Stromal cell of bone marrow (primary cell): Measurements from ENCODE around the gene TMC1.

Experiments used
- DNase-seq: peaks from one replicate; pipeline ENCODE4 v3.0.0-alpha.2; 2012; ENCODE audit warnings: low read depth

The TMC1 gene

DNA sequence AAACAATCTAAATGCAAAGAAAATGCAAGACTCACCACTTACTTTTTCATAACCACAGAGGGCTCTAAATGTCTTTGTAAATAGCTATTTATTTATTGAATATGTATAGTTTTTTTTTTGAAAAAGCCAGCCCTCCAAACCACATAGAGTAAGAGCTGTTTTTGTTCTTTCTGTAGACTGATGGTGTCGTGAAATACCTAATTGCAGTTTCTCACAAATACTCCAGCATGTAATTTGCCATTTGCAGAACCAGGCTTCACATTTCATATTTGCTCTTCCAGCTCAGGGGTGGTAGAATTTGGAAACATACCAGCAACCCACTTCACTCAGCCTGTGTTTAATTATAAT lies 159.8 kb downstream of the TMC1 start:
- DNase-seq: no peak

DNA sequence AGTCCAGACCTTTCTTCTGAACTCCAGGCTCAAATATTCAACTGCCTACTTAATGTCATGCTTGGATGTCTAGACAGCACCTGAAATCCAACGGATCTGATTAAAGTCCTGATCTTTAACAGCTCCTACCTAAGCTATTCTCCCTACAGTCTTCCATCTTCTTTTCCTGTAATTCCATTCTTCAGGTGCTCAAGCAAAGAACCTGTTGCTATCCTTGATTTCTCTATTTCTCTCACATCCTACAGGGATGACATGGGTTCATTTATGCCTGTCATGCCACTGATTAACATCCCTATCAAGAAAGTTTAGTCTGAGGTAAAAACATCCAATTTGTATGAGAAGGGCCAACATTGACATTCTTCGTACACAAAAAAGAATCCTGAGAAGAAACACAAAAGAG lies 163.2 kb downstream of the TMC1 start:
- no peak for DNase-seq

DNA sequence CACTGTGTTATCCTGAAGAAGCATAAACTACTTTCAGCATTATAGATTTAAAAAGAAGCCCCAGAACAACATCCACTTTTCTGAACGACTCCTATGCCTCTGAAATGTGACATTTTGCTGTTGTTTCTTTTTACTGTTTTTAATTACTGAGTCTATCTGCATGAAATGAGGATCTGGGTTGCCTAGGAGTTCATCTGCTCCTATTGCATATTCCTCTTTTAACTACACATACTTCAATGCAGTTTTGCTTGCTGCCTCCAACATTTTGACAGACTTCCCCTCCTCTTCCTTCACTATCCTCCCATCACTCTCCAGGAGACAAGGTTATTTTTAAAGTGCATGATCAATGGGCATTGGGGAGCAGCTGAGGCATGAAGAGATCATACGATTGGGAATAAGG lies 164.5 kb downstream of the TMC1 start:
- DNase-seq: no peak

DNA sequence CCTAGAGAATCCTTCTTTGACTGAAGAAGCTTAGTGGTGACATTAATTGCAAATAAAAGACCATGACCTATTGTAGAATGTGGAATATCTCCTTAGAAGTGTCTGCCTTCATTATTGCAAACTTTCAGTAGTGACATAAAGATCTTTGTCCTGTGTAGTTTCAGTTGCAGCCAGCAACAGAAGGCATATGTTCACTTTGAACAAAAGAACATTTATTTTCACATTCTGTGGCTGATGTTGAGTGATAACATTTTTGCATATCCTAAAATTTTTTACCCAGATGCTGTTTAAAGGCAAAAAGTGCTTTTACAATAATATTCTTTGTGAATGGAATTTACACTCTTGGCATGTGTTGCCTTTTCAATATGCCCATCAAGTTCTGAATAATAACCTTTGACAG lies 165.9 kb downstream of the TMC1 start:
- no peak for DNase-seq

DNA sequence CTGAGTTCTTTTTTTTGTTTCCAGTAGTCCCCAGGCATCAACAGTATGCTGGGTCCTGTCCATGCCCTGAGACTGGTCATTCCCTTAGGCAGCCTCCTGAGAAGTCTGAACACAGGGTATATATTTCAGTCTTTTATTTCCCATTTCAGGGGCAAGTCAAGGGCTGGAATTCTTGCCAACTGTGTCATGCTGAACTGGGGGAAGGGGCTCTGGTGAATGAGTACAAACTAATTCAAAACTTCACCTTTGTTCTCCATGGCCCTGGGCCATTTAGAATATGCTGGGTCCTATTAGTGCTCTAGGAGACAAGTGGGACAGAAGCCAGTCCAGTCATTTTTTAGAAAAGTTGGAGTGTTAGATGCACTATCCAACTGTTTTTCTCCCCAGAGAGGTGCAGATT lies 170.3 kb downstream of the TMC1 start:
- no peak for DNase-seq

DNA sequence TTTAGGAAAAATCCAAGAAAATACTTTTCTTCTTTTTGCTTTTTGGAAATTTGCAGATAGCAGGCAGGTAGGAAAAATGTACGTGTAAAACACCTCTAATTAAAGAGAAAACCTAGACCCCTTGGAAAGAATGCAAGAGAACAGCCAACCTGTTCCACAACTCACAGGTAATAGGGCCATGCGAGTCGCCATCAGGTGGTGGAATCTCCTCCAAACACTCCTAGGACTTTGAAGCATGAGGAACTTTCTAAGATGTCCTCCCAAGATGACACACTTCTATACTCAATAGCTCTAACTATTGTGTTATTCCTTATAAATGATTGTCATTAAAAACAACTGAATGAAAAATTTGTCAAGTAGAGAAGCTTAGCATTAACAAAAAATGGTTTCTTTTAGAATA lies 174.0 kb downstream of the TMC1 start:
- DNase-seq: no peak

DNA sequence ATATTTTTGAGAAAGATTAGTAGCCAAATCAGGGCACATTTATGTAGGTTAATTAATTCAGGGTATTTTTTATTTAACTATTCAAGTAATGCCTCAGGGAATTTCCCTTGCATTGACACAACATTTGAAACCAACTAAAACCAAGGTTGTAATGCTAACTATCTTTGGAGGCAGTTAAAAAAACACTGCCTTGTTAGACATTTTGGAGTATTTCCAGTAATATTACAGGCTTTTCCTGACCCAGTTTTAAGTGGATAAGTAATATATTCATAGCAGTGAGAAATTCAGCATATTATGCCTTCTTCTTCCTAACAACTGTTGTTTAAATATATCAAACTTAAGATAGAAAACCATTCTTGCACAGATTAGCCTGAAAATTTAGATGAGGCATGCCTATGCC lies 175.1 kb downstream of the TMC1 start:
- no peak for DNase-seq

DNA sequence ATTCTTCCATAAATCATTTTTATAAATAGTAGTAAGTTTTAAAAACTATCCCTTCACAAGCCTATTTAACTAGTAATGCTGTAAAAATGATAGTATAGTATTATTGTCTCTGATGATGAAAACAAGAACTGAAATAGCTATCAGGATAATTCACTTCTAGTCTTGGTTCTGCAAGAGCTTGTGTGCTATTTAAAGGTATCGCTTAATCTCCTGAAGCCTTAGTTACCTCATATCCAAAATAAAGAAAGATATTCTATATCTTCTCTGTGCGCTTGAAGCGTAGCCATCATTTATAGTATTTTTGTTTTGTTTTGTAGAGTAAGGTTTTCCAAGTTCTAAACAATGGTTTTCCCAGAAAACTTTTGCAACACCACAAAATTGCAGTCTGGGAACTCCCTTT lies 180.1 kb downstream of the TMC1 start:
- no peak for DNase-seq

DNA sequence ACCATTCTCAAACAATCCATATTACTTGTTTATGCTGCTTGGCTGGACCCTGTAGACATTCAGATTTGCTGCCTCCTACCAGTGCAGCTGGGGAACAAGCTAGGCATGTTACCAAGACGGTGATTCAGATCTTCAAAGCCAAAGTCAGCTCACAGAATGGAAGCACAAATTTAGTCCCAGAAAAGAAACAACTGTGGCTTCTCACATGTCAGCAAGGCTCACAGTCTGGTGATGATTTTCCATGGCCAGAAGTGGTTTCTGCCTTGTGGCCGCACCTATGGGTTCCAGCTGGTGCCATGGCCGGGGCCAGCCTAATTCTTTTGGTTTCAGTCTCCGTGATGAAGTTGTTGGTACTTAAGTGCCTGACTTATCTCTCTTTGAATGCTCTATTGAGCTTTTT lies 182.2 kb downstream of the TMC1 start:
- peak; percentile 69 for DNase-seq

DNA sequence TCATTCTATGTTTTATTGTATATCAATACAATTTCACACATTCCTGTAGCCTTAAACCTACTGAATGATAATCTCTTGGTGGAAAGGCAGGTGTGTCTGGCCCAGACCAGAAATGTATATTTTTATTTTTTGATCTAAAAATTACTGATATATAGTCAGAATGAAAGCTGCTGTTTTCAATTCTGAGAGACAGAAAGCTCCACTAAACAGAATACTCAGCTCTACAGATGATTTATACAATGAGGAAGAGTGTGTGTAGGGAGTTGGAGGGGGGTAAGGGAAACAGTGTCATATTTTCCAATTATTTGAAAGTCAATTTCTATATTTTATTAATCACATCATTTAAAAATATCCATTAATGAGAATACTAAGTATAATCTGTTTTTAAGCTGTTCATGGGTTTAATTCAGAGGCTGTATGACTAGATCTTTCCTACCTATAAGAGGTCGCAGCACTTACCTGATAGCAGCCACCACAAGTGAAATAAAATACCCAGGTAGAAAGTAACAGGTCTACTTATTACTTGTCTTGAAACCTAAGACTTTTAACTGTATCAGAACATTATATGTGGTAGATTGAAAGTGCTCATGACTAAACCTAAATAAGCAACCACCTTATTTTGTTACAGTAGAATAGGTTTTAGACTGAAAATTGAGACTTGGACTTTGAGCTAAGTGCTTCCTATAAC lies 183.4 kb downstream of the TMC1 start:
- DNase-seq: no peak

DNA sequence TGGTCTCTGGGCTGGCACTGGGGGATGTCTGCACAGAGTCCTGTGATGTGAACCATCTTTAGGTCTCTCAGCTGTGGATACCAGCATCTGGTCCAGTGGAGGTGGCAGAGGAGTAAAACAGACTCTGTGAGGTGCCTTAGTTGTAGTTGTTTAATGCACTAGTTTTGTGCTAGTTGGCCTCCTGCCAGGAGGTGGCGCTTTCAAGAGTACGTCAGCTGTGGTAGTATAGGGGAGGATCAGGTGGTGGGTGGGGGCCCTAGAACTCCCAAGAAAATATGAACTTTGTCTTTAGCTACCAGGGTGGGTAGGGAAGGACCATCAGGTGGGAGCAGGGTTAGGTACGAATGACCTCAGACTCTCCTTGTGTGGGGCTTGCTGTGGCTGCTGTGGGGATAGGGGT lies 197.1 kb downstream of the TMC1 start:
- DNase-seq: no peak

DNA sequence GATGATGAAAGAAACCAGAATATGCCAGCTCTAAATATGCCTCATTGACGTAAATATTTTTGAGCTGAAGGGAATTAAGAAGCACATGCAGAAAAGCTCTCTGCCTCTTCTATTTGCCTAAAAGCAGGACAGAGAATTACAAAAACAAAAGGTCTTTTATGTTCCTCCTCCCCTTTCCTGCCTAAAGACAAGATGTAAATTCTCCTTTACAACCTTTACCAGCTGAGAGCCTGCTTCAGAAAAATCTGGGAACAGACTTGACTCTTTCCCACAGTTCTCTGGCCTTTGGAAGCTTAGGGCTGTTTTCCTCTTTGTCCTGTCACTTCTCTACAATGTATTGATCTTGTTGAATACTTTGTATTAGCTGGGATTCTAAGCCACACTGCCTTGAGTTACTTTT lies 199.7 kb downstream of the TMC1 start:
- no peak for DNase-seq

DNA sequence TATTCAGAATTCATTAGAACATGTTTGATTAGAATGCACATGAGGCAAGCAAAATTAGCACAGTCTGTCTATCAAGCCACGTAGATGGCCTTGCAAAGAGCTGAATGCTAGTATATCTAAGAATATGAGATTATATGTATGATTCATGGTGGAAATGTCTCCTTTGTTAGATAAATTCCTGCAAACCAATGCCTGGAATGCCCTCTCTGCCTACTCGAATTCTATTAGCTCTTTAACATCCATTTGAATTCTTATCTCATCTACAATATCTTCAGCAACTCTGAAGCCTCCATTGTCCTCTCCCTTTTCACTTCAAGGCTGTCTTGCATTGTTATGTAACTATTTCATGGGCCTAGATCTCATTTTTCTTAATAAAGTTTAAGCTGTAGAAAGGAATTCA lies 205.5 kb downstream of the TMC1 start:
- no peak for DNase-seq

DNA sequence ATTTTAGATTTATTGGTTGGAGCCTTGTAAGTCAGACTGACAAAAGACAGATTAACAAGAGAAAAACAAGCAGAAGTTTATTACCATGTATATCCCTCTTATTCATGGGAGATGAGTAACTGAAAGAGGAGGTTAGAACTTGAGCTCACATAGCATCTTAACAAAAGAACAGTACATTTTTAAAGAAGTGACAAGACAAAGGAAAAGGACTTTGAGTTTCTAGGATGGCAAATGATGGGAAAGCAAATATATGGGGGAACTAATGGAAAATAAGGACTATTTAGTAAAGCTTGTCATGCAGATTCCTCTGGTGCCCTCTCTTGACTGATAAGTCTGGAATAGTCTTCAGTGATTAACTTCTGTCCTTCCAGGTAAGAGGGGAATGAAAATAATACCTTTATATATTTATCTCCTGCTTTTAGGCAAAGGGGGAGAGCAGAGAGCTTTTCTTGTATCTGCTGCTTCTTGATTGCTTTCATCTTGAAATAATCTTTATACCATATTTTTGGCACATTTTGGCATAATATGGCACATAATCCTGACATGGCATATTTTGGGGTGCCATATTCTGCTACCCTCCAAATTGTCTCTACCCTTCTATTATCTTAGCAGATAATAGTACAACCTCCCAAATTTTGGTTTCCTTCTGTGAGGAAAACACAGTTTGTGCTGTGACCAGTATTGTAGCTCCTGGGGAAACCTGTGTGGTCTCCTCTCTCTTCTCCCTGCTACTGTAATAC lies 206.8 kb downstream of the TMC1 start:
- no peak for DNase-seq

DNA sequence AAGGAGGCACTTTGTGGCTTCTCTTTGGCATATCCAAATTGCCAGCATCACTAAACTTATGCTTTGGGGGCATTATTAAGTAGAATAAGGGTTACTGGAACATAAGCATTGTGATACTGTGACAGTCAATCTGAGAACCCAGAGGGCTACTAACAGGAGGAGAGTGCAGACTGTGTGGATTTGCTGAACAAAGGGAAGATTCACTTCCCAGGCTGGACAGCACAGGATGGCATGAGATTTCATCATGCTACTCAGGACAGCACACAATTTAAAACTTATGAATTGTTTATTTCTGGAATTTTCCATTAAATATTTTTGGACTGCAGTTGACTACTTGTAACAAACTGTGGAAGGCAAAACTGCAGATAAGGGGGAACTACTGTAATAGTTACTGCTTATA lies 212.5 kb downstream of the TMC1 start:
- DNase-seq: no peak

DNA sequence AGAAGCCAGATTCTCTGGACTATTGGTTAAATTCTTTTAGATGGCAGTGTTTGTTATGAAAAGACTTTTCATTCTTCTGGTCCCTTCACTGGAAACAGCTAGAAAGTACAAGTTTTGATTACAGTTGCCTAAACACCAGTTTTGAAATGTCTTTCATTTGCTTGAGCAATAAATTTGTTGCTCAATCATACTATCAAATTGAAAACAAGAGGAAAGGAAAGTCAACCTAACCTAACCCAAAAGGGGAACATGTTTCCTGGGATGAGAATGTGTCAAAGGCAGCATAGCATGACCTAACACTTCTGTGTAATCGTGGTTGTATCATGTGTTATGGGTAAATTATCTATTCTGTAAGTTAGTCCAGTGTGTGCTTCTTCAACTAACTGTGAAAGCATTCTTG lies 213.2 kb downstream of the TMC1 start:
- DNase-seq: peak; percentile 10

DNA sequence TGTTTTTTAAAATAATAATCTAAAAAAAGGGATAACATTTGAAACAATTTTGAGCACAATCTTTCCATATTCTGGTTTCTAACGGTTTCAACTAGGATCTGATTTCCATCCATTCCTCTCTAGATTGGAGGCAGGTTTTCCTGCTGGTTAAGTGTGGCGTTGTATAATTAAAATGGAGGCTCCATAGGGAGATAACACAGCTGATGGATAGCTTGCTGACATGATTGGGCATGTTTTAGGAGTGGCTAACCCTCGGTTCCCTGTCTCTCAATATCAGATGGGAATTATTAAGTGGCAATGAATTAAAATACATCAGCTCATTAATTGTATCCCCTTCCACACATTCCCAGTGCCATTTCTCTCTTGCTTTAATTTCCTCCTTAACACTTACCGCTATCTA lies 222.4 kb downstream of the TMC1 start:
- no peak for DNase-seq

DNA sequence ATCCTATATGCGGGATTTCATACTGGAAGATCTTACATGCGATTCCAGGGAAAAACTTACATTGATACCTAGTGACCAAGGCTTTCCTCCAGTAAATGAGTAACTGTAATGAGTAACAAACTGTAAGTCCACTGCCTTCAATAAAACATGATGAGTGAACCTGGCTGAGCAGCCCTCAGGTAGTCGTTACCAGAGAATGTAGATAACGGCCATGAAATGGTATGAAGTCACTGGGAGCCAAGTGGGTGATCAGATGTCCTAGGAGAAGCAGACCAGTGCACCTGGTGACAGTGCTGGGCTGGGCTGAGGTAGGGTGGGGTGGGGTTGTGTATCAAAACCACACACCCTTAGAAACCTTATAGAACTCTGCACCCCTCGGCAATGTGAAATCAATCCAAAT lies 227.9 kb downstream of the TMC1 start:
- DNase-seq: no peak

DNA sequence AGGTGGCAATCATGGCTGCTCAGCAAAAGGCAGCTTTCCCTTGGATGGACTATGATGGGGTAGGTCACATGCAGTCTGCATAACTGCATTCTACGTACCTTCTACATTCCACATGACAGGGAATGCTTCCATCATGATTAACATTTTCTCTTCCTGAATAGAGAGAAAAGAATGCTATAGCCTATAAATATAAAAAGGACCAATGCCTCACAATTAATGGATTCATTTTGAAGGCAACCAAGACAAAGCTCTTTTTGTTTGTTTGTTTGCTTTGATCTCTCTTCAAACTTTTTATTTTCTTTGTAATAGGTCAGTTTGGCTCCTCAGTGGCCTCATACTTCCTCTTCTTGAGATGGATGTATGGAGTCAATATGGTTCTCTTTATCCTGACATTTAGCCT lies 230.1 kb downstream of the TMC1 start:
- DNase-seq: no peak

DNA sequence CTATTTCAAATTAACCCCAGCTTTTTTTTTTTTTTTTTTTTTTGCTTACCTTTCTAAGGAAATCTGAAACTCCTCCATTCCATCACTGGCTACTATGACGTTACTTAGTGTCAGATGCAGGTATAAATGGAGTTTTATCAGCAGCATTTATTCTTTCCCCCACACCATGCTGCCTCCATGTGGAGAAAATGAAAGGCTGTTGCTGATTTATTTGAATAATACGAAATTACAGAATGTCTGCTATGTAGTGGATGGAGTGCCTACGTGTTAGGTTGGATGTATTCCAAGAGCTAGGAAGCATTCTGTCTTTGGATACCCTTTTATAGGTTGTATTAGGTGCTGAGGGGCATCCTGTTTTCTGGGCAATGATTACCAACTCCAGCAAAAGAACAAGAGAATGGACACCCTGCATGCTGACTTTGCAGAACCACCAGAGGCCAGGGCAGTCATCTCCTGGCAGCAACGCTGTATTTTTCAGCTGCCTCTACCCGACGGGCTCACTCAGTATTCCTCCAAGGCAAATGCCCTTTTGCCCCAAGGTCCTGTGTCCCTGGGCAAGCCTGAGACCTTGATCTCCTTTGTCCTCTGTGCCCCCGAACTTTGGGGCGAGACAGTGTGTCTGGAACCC lies 232.0 kb downstream of the TMC1 start:
- peak; percentile 20 for DNase-seq

DNA sequence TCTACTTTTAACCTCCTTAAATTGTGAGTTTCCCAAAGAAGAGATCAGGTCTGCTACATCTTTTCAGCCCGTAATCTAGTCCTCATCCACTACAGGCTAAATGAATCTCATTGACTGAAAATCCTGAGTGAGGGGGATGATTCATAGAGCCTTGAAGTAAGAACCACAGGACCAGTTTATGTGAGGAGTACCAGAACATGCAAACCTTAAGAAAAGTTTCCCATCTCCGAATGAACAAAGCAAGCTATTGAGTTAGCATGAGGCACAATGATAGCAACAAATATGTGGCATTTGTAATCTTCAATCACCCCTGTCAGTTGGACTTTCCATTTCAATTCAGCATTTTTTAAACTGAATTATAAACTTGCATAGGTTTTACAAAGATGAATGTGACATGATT lies 234.4 kb downstream of the TMC1 start:
- DNase-seq: no peak

DNA sequence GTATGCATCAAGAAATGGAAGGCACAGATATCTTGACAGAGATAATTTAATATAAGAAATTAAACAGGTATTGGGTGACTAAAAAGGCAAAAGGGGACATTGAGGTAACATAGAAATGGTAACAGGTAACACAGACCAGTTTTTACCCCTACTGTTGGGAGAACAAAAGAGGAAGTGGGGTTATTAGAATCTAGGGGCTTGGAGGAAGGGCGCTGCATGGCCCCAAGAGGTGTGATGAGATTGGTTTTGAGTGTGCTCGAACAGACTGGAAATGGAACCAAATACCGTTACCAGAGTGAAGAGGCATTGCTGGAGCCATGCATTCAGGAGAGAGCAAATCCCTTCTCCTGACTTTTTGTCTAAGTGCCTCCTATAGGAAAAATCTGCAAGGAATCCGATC lies 237.5 kb downstream of the TMC1 start:
- no peak for DNase-seq

DNA sequence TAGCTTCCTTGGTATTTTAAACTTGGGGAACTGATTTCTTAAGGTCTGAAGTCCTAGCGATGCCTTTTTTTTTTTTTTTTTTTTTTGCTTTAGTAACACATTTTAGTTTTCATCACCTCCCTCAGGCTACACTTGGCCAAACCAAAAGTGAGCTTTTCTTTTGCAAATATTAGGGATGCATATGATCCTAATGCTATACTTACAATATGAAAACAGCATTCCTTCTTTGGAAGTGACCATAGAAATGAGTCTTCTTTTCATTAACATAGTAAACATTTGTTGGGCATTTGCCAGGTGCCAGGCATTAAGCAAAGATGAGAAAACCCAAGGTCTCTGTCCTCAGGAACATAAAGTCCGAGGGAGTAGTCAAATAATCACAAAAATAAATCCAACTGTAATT lies 241.6 kb downstream of the TMC1 start:
- DNase-seq: no peak

DNA sequence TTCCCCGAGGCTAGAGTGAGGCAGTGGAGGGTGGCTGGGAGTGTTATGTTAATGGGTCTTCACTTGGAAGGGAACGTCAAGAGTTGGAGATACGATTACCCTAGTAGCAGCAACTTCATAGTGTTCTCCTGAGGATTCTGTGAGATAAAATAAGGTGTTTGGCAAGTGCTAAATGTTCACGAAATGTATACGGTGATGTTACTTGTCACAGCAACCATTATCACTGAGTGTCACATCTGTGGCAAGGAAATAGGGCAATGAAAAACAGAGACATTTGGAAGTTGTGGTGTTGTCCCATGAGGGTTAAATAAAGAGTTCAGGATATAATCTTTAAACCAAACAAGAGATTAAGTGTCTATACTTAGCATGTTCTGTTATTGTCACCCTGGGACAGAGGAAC lies 248.1 kb downstream of the TMC1 start:
- DNase-seq: no peak
